Kidney capillary endothelial cell (primary cell): ENCODE results near the gene EVPL.

Experiments
- DNase-seq: peaks from one replicate; pipeline ENCODE4 v3.0.0-alpha.2; 2018; ENCODE audit warnings: low spot score

Gene EVPL

DNA sequence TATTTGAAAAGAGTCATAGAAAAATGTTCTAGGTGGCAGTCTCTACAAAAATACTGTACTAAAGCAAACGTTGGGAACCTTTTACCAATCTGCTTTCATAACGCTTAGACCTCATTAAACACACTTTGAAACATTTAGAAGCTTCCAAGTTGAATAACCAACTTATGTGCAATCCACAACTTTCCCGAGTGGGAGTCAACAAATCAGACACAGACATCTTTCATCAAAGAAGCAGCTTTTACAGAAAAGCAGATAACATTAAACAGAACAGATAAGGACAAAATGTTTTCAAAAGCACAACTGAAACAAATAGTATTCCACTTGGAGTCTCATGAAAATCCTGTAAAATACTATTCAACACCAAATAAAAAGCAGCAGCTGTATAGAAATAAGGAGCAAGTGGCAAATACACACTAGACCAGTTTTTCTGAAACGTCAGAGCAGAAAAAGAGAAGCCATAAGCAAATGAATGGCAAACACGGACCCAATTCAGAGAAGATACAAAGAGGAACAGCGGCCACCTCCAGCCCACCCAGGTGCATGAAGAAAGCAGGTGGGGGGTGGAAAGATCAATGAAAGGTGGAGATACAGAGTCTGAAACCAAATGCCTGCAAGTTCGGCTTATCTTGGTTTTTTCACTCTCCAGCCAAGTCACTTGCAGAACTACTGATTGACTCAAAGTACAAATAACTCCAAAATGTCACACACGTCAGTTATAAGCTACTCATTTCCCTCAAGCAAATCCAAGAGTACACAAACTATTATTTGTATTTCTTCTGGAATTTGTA, 67.9 kb downstream of the EVPL start:
- DNase-seq = no peak
